HG02852 (cell line): ENCODE data around the gene KIF19.

ENCODE experiments used
- ATAC-seq: cut with Tn5 transposase; IDR thresholded peaks from one replicate; pipeline ENCODE4 v1.9.1; 2021; ENCODE audit warnings: mild to moderate bottlenecking, moderate library complexity; ENCODE audit not compliant: unreplicated experiment

Gene KIF19

DNA sequence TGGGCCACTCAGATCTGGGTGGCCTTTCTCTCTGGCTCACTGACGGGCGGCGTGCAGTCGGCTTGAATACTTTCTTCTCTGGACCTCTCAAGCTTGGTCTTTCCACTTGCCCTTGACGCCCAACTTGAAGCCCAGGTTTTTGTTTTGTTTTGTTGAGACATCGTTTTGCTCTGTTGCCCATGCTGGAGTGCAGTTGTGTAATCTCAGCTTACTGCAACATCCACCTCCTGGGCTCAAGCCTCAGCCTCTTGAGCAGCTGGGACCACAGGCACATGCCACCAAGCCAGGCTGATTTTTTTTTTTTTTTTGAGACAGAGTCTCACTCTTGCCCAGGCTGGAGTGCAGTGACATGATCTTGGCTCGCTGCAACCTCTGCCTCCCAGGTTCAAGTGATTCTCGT, 22.7 kb upstream of the KIF19 start:
- ATAC-seq: no peak

DNA sequence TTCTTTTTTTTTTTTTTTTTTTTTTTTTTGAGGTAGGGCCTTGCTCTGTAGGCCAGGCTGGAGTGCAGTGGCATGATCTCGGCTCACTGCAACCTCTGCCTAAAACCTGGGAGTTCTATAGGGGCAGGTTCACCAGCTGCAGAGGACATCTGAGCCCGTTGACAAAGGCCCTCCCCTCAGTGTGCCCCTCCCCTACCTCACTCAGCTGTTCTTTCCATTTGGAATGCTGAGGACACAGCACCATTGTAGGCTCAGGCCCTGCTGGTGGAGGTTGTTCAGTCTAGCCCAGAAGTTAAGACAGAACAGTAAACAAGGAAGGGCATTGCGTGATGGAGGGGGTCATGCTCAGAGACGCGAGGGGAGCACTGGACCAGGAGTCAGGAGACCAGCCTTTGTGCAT, 21.8 kb upstream of the KIF19 start:
- no peak for ATAC-seq

DNA sequence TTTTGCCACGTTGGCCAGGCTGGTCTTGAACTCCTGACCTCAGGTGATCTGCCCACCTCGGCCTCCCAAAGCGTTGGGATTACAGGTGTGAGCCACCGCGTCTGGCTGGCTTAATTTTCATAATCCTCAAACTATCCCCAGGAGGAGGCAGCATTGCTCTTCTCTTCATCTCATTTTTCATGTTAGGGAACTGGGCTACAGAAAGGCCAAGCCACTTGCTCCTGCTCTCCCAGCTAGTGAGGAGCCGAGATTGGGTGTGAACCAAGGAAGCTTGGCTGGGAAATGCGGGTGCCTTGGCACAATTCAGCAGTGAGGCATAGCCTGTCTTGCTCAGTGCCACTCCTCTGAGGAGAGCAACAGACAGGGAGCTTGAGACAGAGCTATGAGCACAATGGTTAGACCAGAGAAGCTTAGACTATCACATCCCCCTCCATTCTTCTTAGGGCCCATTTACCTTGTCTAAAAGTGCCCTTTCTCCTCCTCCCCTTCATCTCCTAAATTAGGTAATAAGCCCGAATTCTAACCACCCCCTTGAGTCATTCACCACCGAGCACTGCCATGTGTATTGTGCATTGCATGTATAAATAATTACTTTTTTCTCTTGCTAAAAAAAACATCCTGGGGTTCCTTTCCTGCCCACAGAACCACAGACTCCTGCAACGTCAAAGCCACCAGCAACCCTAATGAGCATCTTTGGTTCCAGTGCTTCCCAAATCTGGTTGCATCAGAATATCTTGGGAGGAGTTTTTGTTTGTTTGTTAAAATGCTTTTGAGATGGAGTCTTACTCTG, 20.0 kb upstream of the KIF19 start:
- no peak for ATAC-seq

DNA sequence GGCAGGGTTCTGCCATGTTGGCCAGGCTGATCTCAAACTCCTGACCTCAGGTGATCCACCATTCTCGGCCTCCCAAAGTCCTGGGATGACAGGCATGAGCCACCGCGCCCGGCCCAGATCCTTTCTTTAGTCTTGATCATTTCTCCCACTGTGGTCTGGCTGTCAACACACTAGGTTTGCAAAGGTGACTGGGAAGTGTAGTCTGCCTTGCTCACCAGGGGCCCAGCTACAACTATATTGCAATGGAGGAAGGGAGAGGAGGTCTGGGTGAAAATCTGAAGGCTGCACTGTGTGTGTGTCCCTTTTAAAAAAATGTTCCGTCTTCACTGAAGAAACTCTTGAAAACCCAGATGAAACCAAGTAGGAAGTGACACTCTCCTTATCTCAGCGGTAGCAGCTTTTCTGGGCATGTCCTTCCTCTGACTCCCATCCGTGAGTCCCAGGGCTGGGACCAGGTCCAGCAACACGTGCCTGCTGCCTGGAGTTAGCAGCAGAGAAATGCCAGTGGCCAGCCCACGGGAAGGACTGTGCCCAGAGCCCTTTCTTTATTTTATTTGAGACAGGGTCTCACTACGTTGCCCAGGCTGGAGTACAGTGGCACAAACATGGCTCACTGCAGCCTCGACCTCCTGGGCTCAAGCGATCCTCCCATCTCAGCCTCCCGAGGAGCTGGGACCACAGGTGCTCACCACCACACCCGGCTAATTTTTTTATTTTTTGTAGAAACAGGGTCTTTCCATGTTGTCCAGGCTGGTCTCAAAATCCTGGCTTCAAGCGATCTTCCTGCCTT, 17.8 kb upstream of the KIF19 start:
- ATAC-seq: no peak

DNA sequence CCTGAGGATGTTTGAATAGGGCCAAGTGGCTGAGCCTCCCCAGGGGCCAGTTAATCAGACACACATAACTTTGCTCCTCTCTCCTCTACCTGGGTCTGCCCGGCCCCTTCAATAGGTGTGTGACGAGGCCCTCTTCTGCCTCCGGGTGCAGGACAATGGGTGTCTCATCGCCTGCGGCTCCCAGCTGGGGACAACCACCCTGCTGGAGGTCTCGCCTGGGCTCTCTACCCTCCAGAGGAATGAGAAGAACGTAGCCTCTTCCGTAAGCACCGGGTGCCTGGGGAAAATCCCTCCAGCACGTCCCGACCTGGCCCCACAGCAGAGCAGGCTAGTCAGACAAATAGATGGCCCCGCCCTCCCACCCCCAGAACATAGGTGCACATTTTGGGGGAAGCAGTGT, 16.1 kb upstream of the KIF19 start:
- no peak for ATAC-seq

DNA sequence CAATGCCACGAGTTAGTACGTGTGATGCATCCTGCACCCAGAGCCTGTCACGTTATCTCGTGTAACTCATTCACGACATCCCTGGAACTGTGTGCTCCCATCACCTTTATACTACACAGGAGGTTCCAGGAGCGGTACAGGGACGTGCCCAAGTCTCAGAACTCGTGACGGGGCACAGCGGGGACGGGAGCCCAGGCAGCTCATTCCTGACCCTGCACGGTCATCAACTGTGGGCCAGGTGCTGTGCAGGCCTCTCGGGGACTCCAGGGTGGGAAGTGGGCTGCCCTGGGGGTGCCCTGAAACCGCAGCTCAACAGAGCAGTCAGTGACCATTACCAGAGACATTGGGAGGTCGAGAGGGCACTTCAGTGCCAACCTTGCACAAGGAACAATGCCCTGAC, 11.1 kb upstream of the KIF19 start:
- ATAC-seq: no peak

DNA sequence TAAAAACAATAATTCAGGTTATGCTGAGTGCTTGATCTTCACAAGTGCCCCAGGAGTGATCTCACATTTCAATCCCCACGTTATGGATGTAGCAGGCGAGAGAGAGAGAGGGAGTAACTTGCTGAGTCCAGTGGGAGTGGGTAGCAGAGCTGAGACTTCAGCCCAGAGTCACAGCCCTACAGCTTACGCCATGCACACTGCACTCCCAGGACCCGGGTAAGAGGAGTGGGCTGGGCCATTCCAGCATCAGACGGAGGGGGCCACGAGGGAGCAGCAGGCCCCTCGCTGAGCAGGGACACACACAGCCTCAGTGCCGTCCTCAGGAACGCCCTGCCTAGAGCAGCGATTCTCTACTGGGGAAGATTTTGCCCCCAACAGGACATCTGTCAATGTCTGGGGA, 9.8 kb upstream of the KIF19 start:
- ATAC-seq: no peak

DNA sequence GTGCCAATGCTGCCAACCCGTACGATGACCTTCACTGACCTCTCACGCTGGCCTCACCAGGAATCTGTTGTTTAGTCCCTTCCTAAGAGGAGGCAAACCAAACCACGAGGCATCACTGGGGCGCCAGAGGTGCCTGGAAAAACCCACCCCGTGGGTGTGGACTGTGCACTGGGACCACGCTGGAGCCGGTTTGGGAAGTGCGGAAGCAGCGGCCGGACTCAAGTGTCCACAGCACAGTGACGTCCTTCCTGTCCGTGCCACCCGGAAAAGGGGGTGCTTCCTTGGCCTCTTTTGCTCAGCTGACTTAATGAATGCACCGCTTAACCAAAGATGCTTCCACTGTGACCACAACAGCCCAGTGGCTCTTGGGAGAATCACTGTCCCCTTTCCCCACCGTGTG, 9.0 kb upstream of the KIF19 start:
- no peak for ATAC-seq

DNA sequence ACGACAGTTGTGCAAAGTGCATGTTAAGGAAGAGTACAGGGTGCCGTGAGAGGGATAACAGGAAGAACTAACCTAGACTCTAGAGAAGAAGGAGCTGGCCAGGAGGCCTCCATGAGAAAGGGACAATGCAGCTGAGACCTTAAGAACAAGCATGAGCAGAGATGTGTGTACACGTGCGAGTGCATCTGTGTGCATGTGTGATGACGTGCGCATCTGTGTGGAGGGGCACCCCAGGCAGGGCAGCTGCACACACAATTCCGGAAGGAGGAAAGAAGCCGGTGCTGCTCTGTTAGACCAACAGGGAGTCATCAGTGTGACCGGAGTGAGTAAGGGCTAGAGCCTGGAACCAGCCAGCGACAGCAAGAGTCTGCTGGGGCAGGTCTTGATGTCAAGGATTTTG, 7.6 kb upstream of the KIF19 start:
- ATAC-seq: no peak

DNA sequence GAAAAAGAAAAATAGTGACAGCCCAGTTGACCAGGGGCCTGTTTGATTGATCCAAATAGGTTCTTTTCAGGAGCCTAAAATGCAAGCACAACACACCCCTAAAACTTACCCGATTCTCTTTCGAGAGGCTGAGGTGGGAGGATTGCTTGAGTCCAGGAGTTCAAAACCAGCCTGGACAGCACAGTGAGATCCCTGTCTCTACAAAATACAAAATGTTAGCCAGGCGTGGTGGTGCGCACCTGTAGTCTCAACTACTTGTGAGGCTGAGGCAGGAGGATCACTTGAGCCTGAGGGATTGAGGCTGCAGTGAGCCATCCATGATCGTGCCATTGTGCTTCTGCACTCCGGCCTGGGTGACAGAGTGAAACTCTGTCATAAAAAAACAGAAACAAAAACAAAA, 1.5 kb upstream of the KIF19 start:
- ATAC-seq: no peak

DNA sequence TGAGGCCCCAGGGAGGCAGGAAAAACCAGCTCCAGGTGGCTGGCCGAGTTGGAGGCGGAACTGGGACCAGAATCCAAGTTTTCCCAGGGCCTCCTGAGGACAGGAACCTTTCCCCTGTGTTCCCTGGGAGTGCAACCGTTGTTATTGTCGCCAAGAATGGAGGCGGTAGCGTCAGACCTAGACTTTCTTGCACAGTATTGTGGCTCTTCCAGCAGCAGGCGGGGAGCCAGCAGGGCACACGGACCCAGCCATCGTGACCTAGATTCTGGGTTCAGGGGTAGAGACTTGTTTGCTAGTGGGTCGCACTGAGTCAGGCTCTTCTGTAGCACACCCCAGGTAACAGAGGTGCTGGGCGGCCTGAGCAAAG, 667 bp upstream of the KIF19 start:
- ATAC-seq: no peak

DNA sequence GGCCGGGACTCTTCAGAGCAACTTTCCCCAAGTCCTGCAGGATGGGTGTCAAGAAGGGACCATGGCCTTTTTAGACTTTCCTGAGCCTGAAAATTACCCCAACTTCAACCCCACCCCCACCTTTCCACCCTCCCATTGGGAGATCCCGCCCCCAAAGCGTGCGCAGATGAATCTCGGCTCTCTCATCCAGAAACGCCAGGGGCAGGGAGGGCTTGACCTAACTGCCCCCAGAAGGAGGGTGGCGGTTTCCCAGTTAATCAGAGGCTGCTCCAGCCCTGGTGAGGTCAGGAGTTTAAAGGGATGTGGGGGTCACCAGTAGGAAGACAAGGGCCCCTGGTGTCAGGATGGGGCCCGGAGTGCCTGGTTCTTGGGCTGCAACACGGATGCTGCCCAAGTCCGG, 480 bp downstream of the KIF19 start:
- ATAC-seq: no peak

DNA sequence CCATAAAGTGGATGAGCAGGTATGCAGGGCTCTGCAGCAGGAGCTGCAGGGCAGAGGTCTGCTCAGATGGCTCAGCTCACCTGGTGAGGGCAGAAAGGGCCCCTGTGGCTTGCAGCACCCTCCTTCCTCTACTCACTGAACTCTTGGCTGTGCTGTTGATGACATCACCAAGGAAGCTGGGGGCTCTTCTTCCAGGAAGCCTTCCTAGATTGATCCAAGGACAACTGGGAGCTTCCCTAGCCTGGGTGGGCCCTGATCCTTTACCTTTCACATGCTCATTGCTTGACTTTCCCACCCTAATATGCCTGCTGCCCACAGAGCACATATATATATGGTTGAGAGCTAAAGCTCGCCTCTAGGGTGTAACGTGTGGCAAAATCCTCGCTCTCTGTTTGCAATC, 2.5 kb downstream of the KIF19 start:
- ATAC-seq: no peak

DNA sequence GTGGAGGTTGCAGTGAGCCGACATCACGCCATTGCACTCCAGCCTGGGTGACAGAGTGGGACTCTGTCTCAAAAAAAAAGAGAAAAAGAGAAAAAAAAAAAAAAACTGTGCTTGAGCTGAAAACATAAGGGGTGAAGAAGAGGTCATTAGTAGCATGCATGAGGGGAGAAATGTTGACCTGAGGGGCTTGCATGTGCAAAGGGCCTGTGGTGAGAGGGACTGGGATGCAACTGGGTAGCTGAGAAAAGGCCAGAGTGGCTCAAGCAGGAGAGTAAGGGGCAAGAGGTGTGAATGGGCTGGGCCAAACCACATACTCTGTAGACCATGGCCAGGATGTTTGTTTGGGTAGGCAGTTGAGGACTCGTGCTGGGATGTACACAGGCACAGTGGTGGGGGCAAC, 3.4 kb downstream of the KIF19 start:
- no peak for ATAC-seq

DNA sequence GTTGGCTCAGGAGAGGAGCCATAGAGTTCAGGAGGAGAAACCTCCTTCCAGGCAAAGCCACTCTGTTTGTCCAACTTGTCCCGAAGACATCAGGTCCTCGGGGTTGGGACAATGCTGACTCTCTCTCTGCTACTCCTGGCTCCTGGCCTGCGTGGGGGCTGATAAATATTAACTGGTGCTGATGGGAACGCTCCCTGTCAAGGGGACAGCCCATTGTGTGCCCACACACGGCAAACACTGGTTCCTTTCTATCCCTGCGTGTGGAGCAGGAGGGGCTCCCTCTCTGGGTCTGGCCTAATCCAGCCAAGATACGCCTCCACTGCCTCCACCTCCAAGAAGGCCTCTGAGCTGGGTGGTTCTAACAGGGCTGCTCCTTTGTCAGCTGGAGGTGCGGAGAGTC, 4.4 kb downstream of the KIF19 start:
- ATAC-seq: no peak

DNA sequence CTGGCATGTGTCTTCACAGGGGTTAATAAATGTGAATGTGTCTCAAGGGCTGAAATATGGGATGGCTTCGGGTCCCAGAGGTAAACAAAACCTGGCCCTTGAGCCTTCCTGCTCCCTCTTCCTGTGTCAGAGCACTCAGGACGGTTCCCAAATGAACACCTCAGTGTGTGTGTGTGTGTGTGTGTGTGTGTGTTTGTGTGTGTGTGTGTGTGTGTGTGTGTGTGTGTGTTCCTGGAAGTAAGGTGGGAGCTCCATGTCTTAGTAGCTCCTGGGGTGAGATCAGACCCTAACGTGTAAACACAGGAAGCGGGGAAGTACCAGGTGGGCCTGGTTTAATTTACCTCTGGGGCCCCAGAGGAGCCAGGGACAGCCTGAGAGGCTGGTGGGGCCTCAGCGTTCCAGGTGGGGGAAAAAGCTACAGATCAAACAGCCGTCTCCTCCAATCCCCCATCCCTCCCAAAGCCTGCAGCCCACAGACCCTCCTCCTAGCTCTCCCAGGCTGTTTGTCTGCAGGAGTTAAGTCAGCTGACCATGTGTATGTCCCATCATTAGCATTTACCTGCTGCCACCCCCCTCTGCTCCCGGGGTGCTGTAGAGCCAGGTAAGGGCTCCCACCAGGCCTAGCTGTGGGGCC, 6.1 kb downstream of the KIF19 start:
- no peak for ATAC-seq

DNA sequence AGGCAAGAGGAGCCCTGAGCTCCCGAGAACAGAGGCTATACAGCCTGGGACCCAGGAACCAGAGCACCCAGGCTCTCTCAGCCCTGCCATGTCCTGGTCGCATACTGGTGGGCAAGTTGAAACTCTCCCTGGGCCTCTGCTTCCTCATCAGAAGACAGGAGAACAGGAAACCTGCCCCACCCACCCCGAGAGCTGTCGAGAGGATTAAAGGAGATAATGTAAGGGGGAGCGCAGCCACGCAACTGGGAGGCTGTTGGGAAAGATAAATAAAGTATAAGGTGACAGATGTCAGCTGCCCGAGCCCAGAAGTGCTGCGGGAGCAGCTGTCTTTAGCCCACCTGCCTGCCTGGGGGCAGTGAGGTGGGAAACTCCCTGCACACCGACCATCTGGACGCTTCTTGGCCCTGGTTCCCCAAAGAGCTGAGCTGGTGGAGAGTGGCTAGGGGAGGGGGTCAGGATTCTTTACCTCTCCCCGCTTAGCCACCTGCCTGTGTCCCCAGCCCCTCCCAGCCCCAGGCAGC, 6.8 kb downstream of the KIF19 start:
- no peak for ATAC-seq

DNA sequence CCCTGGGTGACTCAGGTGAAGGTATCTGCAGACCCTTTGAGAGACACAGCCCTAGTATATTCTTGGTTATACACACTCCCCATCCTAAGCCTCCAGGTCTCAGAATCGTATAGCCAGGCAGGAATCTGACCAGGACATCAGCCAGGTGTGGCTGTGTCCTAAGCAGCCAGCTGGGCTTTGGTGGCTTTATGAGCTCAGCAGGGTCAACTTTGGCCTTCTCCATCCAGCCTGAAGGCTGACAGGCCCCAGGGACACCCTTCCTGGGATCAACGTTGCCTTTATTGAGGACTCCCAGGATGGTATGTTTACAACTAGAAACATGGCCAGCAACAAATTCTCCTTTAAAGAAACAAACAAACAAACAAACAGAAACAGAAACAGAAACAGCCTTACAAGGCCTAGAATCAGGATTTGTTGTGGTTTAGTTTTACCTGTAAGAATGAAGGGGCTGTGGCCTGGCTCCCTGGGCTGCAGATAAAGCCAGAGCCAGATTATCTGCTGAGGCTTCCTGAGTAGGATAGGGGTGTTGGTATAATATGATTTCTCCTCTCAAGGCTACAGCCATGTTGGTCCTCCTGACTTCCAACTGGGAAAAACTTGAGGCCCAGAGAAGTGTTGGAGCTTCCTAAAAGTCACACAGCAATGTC, 8.5 kb downstream of the KIF19 start:
- ATAC-seq: no peak

DNA sequence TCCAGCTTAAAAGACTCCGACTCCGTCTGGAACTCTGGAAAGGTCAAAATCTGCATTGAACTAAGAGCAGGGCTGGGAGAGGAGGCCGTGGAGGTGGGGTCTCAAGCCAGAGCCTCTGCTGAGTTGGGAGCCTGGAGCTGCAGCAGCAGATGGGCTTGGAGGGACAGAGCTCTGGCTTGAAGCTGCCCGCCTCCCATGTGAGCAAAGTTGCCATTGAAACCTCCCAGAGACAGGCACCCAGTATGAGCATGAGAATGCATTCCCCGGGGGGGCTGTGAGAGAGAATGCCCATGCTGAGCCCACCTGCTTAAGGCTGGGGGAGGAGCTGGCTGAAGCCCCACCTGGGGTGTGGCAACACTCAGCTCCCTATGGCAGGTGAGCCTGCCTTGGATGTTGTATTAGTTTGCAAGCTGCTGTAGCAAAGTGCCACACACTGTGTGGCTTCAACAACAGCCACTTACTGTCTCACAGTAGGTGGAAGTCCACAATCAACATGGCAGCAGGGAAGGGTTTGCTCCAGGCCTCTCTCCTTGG, 9.6 kb downstream of the KIF19 start:
- no peak for ATAC-seq

DNA sequence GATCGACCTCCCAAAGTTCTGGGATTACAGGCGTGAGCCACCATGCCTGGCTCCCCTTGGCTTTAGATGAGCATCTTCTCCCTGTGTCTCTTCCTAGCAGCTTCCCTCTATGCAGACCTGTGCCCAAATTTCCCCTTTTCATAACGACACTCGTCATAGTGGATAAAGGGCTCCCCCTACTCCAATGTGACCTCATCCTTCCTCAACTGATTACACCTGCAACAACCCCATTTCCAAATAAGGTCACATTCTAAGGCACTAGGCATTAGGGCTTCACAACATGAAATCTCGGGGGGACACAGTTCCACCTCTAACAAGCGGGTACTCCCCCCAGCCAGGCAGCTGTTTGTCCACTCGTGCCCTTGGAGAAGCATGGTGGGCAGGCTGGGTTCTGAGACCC, 10.3 kb downstream of the KIF19 start:
- ATAC-seq: no peak

DNA sequence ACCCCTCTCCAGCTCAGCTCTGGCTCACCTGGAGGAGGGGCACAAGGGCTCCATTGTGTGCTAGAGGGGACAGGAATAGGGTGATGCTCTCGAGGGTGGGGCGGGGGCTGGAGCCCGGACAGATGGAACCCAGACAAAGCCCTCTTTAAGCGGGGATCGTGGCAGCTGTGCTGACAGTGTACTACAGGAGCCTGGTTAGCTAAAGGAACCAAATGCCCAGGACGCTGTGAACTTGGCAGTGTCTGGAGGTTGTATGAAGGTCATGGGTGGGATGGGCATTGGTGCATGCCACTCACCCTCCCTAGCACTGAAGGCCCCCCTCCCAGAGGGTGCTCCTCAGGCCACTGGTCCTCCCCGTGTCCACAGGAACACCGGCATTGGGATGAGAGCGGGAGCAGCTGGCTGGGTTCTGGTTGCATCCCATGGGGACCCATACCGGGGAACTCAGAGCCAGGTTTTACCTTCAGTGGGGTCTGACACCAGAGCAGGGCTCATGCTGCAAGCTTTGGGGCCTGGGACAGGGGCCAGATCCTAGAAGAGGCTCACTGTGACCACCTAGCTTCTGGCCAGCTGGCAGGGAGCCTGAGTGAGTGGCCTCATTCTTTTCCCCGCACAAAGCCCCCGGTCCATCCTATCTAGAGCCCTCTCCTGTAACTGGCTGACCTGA, 11.9 kb downstream of the KIF19 start:
- no peak for ATAC-seq
